GM12878 (cell line): Measurements from ENCODE around the gene STK32A. TPM values are rescaled to one million over a fixed set of nuclear protein-coding genes. Genes with fewer than 3 reads are reported as not detected.

Source experiments
- CREM ChIP-seq: IDR thresholded peaks from 2 replicates; pipeline ENCODE4 v1.6.1; 2014; ENCODE audit warnings: antibody characterized with exemption, low read depth
- KDM1A ChIP-seq: fragments of 200-600 bp; sonication (generic); IDR thresholded peaks from 2 replicates; pipeline ENCODE4 v1.6.1; 2016; ENCODE audit warnings: borderline replicate concordance
- MYB ChIP-seq: fragments of 150-350 bp; IDR thresholded peaks from 2 replicates; pipeline ENCODE4 v1.6.1; 2014; ENCODE audit warnings: mild to moderate bottlenecking, low read depth, low read length, borderline replicate concordance
- NKRF ChIP-seq: fragments of 450-650 bp; conservative IDR thresholded peaks from 2 replicates; pipeline ENCODE4 v1.6.1; 2017; ENCODE audit warnings: mild to moderate bottlenecking, moderate library complexity
- POU2F2 ChIP-seq: IDR thresholded peaks from 3 replicates; pipeline ENCODE4 v1.6.1; 2011; ENCODE audit warnings: low read depth, mild to moderate bottlenecking, low read length, borderline replicate concordance
- PRDM15 ChIP-seq: fragments of 450-650 bp; formaldehyde crosslinking; IDR thresholded peaks from 2 replicates; pipeline ENCODE4 v1.4.0; 2020; ENCODE audit warnings: mild to moderate bottlenecking, moderate library complexity
- RELB ChIP-seq: fragments of 450-650 bp; IDR thresholded peaks from 2 replicates; pipeline ENCODE4 v1.6.1; 2017; ENCODE audit warnings: low read depth, mild to moderate bottlenecking, moderate library complexity
- ZBTB33 ChIP-seq: fragments of 450-650 bp; IDR thresholded peaks from 2 replicates; pipeline ENCODE4 v1.6.1; 2017; ENCODE audit warnings: mild to moderate bottlenecking
- ZNF384 ChIP-seq: IDR thresholded peaks from 2 replicates; pipeline ENCODE4 v1.6.1; 2012; ENCODE audit warnings: low read depth, mild to moderate bottlenecking, low read length, improper control_type of control experiment, borderline replicate concordance
- ZNF592 ChIP-seq: fragments of 450-650 bp; IDR thresholded peaks from 2 replicates; pipeline ENCODE4 v1.6.1; 2017; ENCODE audit warnings: mild to moderate bottlenecking, moderate library complexity
- ZZZ3 ChIP-seq: IDR thresholded peaks from 2 replicates; pipeline ENCODE4 v1.6.1; 2011; ENCODE audit warnings: low read depth; ENCODE audit not compliant: control insufficient read depth, insufficient read length
- polyA plus RNA-seq, 11 experiments: library from polyadenylated mRNA; depleted of rRNA in 4 of 11; unstranded in 6 of 11; stranded (reverse) in 5 of 11; fragments of >200 nt; fragmentation: Nextera tagmentation in 4 of 11; fragmentation: Illumina TruSeq in 1 of 11; extraction: Ambion mirVana in 4 of 11; extraction: Trizol in 1 of 11; gene quantifications; 1 replicate in 1 of 11; 2 replicates in 10 of 11; pipeline versions ENCODE4 v1.2.1 to v1.2.3, GENCODE V29; 2011 to 2016; ENCODE audit warnings: inconsistent platforms in 2 of 11, missing spikeins in 2 of 11, low read depth in 1 of 11
- total RNA-seq, 4 experiments: library from RNA; depleted of rRNA in 3 of 4; stranded (reverse); fragments of >200 nt in 3 of 4; fragmentation: Illumina TruSeq in 1 of 4; extraction: Trizol in 1 of 4; gene quantifications; 2 replicates each; pipeline versions ENCODE4 v1.2.1 to v1.2.3, GENCODE V29; 2013 to 2021

The STK32A gene
- total and polyA plus RNA-seq, 10 of the 15 experiments (the other 5 are each of a cell fraction or from before 2014, with no cell fraction given): under 0.01 to 0.10 TPM; not detected in 8

- TF ChIP-seq POU2F2 (no peak; the same call in 2 of the 3 replicates), NKRF (no peak), ZNF384 (no peak), MYB (no peak), CREM (peak; percentile 80), RELB (no peak), ZNF592 (no peak), ZZZ3 (no peak), KDM1A (no peak), PRDM15 (CRISPR knock-in tag) (no peak), ZBTB33 (no peak)
Observed at GRCh38 chr5:147403651-147404640, 169.1 kb downstream of the STK32A start (continued).
